Fibroblast of pulmonary artery (primary cell): ENCODE results near the gene FAM228A.

Experiments used
- DNase-seq: peaks from one replicate; pipeline ENCODE4 v3.0.0-alpha.2; 2010; ENCODE audit warnings: low read depth
- H3K4me3 ChIP-seq: replicated peaks from 2 replicates; pipeline ENCODE4 v1.5.1; 2011; ENCODE audit warnings: low read depth, mild to moderate bottlenecking, control low read depth, low read length, moderate library complexity
- TF ChIP-seq, protein P1 (sequence below): IDR thresholded peaks from 2 replicates; pipeline ENCODE4 v1.5.1; 2011; ENCODE audit warnings: mild to moderate bottlenecking, control low read depth, low read length, inconsistent platforms; ENCODE audit errors: missing control alignments

FAM228A gene

DNA sequence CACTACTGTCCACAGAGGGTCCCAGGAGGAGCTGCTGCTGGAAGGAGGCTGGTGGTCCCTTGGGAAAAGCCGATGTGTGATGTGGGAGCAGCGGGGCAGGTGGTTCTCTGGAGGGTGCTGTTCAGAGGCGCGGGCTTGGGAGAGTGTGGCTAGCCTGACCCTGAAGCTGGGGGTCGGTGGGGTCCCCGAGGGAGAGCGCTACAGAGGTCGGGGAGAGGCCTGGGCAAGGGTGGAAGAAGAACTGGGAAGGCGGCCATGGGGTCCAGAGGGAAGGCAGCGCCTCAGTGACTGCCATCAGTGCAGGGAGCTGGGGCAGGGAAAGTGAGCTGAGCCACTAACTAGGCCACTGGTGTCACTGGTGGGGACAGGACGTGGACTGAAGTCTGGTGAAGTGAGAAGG lies 32.5 kb downstream of the FAM228A start:
- TF ChIP-seq, protein P1, sequence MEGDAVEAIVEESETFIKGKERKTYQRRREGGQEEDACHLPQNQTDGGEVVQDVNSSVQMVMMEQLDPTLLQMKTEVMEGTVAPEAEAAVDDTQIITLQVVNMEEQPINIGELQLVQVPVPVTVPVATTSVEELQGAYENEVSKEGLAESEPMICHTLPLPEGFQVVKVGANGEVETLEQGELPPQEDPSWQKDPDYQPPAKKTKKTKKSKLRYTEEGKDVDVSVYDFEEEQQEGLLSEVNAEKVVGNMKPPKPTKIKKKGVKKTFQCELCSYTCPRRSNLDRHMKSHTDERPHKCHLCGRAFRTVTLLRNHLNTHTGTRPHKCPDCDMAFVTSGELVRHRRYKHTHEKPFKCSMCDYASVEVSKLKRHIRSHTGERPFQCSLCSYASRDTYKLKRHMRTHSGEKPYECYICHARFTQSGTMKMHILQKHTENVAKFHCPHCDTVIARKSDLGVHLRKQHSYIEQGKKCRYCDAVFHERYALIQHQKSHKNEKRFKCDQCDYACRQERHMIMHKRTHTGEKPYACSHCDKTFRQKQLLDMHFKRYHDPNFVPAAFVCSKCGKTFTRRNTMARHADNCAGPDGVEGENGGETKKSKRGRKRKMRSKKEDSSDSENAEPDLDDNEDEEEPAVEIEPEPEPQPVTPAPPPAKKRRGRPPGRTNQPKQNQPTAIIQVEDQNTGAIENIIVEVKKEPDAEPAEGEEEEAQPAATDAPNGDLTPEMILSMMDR: no peak
- DNase-seq: no peak

DNA sequence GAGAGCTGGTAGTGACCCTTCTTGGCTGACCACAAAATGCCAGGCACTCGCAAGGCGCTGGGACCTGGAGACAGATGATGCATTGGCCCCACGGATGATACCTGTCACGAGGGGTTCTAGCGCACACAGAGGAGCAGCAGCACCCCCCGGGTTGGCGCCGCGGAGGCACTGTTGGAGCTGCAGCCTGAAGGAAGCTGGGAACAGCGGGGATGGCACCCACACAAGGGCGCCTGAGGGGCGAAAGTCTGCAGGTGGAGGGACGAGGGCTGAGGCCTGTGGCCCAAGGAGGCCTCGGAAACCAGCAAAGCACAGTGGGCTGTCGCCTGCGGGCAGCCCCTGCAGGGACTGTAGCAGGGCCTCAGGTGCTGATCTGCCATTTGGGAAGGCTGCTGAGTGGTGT lies 33.6 kb downstream of the FAM228A start:
- TF ChIP-seq, protein P1: no peak
- no peak for DNase-seq
- H3K4me3 ChIP-seq: no peak overlapping the region

More for the DNA sequence above, 32.5 kb downstream of the FAM228A start:
- no peak overlapping the region for H3K4me3 ChIP-seq

DNA sequence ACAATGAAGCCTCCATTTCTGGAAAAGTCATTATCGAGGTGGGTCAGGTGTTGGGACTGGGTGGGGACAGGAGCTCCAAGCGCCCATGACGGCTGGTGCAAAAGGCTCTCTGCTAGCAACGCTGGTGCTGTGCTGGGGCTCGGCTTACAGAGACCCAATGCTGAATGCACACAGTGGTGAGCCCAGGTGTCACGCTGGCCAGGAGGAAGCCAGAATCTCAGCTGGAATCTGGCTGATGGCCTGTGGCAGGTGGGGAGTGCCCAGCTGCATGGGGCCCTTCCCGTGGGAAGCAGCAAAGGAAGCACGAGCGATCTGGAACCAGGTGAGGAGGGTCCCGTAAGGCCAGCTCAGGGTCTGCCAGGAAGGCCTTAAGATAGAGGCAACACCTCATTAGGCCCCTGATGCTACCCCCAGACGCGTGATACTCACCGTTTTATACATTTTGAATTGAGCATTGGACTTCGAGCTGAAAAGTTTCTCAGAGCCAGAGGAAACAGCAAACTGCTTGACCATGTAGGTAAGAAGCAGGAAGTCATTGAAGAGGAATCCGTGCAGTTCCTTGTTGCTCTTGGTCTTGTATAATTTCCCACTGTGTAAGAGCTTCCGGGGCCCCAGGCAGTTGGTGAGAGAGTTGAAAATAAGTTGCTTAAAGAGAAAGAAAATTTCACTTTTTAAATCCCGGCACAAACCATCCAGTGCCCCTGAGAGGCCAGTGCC lies 34.7 kb downstream of the FAM228A start:
- TF ChIP-seq, protein P1: no peak
- DNase-seq: no peak
- no peak overlapping the region for H3K4me3 ChIP-seq

DNA sequence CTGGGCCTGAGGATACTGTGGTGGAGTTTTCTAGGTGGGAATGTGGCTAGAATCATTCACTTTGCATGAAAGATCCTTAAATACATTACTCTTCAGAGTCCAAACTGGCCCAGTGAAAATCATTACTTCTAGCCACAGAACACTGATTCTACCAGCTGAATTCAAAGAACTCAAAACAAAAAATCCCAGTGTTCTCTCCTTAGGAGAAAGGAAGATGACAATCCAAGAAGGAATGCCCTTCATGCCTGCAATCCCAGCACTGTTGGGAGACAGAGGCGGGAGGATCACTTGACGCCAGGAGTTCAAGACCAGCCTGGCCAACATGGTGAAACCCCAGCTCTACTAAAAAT lies 35.2 kb downstream of the FAM228A start:
- TF ChIP-seq, protein P1: no peak
- DNase-seq: no peak
- H3K4me3 ChIP-seq: no peak overlapping the region

DNA sequence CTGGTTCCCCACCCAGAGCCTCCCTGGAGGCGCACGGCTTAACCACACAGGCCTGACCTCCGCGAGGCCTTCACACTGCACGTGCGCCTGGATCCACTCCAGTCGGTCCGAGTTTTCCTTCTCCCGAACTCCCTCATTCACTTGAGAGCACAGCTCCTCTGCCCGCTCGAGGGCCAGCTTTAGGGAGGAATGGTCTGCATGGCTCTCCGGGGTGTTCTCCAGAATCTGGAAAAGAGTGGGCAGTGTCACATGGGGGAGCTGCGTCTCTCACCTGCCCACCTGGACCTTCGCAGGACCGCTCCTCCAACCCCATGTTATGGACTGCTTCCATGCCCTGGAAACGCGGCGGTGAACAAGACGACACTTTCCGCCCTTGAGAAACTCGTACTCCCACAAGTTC lies 35.9 kb downstream of the FAM228A start:
- no peak overlapping the region for H3K4me3 ChIP-seq
- TF ChIP-seq, protein P1: no peak
- DNase-seq: no peak

DNA sequence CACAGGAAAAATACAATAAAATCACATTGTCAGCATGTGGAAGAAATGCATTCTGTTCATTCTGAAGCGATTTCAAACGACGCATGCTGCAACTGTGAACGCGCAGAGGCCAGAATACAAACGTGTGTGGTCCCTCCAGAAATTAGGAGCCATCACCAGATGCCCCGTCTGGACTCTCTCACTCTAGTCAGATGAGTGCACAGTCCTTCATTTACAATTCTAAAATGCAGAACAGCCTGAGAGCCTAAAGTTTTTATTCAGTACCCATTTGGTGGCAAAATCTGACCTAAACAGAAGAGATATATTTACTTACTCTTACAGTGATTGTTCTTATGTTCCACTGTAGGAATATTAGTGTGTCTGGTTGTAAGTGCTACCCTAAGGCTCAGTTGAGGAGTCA lies 36.6 kb downstream of the FAM228A start:
- DNase-seq: no peak
- TF ChIP-seq, protein P1: no peak

DNA sequence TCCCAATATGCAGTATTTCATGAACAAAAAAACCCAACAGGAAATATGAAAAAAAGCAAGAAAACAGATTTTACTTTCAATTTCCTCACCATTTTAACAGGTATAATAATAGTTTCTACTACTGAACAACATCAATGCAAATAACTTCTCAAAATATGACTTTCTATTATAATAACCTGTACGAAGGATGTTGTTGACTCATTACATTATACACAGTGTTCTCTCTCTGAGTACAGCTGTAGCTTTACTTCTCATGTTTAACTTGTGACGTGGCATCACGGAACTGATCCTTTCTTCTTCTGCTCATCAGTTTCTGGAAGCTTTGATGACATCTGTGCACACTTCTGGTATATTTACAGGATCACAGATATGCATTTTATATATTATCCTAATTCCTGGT lies 40.0 kb downstream of the FAM228A start:
- TF ChIP-seq, protein P1: no peak
- DNase-seq: no peak
- H3K4me3 ChIP-seq: no peak overlapping the region

More for the DNA sequence above, 36.6 kb downstream of the FAM228A start:
- H3K4me3 ChIP-seq: no peak overlapping the region
